ENCODE data around the gene HIVEP3.

DNA sequence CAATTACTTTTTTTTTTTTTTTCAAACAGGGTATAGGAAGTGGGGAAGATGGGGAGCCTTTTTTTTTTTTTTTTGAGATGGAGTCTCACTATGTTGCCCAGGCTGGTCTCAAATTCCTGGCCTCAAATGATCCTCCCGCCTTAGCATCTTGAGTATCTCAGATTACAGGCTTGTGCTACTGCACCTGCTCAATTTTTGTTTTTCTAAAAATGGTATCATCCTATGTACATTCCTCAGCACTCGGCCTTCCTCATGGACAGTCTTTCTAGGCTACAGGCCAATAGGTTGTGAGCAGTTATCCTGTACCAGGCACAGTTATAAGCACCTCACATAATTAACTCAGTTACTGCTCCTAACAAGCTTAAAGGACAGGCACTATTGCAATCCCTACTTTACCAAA, 302.2 kb downstream of the HIVEP3 start:
- TF ChIP-seq, protein P1, sequence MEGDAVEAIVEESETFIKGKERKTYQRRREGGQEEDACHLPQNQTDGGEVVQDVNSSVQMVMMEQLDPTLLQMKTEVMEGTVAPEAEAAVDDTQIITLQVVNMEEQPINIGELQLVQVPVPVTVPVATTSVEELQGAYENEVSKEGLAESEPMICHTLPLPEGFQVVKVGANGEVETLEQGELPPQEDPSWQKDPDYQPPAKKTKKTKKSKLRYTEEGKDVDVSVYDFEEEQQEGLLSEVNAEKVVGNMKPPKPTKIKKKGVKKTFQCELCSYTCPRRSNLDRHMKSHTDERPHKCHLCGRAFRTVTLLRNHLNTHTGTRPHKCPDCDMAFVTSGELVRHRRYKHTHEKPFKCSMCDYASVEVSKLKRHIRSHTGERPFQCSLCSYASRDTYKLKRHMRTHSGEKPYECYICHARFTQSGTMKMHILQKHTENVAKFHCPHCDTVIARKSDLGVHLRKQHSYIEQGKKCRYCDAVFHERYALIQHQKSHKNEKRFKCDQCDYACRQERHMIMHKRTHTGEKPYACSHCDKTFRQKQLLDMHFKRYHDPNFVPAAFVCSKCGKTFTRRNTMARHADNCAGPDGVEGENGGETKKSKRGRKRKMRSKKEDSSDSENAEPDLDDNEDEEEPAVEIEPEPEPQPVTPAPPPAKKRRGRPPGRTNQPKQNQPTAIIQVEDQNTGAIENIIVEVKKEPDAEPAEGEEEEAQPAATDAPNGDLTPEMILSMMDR (IDR thresholded peaks at IDR 0.05) = no peak
- TF ChIP-seq POLR2A (IDR thresholded peaks at IDR 0.05) = no peak
